ENCODE data around the gene ADAMTS10.
A peak's percentile ranks its signal among the peaks of the same experiment; 100 is the strongest.
"Not testable (repeated sequence)": the region's sequence is repeated elsewhere in the genome, so short reads cannot be mapped to it uniquely, and the experiment has no call there.

The ADAMTS10 gene

DNA sequence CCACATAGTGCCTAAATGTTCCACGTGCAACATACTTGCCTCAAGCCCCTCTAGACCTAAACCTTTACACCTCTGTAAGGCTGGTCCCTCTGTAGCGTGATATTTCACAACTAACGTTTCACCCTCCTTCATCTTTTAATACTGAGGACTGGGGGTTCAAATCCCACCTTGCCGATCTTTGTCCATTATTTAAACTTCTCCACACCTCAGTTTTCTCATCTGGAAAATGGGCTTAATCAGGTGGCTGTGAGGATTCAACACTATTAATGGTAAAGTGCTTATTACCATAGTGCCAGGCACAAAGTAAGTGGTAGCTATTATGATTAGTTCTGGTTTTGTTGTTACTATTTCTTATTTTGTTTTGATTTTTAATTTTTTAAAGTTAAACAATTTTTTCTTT, 7.5 kb upstream of the ADAMTS10 start:
- Histone ChIP-seq H3K9me3 (no peaks in the 10 kb centered on the region), H3K4me3 (ENCODE audit: low read depth, low read length) (no peak overlapping the region), H3K27me3 (0 out of 2 replicates have a peak, but pooled peaks cover 9% of the 10 kb centered on the region), H3K36me3 (no peaks in the 10 kb centered on the region), H3K4me1 (no peaks in the 10 kb centered on the region)
- TF ChIP-seq, protein P1, sequence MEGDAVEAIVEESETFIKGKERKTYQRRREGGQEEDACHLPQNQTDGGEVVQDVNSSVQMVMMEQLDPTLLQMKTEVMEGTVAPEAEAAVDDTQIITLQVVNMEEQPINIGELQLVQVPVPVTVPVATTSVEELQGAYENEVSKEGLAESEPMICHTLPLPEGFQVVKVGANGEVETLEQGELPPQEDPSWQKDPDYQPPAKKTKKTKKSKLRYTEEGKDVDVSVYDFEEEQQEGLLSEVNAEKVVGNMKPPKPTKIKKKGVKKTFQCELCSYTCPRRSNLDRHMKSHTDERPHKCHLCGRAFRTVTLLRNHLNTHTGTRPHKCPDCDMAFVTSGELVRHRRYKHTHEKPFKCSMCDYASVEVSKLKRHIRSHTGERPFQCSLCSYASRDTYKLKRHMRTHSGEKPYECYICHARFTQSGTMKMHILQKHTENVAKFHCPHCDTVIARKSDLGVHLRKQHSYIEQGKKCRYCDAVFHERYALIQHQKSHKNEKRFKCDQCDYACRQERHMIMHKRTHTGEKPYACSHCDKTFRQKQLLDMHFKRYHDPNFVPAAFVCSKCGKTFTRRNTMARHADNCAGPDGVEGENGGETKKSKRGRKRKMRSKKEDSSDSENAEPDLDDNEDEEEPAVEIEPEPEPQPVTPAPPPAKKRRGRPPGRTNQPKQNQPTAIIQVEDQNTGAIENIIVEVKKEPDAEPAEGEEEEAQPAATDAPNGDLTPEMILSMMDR (IDR thresholded peaks at IDR 0.05; ENCODE audit: low read depth, low read length): no peak
- DNase-seq: no peak

DNA sequence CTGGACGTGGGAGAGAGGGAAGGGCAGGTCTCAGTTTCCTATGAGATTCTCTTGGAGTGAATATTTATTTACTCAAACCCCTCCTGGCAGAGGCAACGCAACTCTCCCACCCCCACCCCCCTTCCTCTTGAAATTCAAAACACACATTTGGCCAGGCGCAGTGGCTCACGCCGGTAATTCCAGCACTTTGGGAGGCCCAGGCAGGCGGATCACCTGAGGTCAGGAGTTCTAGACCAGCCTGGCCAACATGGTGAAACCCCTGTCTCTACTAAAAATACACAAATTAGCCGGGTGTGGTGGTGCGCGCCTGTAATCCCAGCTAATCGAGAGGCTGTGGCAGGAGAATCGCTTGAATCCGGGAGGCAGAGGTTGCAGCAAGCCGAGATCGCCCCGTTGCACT, 6.8 kb upstream of the ADAMTS10 start:
- not testable (repeated sequence) for H3K27me3 ChIP-seq; H3K36me3 ChIP-seq; H3K4me3 ChIP-seq (ENCODE audit: low read depth, low read length); H3K9me3 ChIP-seq; DNase-seq; H3K4me1 ChIP-seq

DNA sequence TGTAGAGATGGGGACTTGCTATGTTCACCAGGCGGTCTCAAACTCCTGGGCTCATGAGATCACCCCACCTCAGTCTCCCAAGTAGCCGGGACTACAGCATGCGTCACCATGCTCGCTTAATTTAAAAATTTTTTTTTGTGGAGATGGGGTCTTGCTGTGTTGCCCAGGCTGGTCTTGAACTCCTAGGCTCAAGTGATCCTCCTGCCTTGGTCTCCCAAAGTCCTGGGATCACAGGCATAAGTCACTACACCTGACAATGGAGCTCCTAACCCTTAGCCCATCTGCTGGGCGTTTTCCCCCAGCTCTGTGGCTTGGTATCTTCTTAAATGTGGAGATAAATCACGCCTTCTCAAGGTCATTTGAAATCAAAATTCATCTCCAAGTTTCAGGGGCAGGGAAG, 6.3 kb upstream of the ADAMTS10 start:
- no peaks in the 10 kb centered on the region for H3K9me3 ChIP-seq
- 0 out of 2 replicates have a peak, but pooled peaks cover 9% of the 10 kb centered on the region for H3K27me3 ChIP-seq
- no peaks in the 10 kb centered on the region for H3K36me3 ChIP-seq
- no peaks in the 10 kb centered on the region for H3K4me1 ChIP-seq
- TF ChIP-seq, protein P1 (IDR thresholded peaks at IDR 0.05; ENCODE audit: low read depth, low read length): no peak
- H3K4me3 ChIP-seq (ENCODE audit: low read depth, low read length): no peak overlapping the region
- DNase-seq: no peak

DNA sequence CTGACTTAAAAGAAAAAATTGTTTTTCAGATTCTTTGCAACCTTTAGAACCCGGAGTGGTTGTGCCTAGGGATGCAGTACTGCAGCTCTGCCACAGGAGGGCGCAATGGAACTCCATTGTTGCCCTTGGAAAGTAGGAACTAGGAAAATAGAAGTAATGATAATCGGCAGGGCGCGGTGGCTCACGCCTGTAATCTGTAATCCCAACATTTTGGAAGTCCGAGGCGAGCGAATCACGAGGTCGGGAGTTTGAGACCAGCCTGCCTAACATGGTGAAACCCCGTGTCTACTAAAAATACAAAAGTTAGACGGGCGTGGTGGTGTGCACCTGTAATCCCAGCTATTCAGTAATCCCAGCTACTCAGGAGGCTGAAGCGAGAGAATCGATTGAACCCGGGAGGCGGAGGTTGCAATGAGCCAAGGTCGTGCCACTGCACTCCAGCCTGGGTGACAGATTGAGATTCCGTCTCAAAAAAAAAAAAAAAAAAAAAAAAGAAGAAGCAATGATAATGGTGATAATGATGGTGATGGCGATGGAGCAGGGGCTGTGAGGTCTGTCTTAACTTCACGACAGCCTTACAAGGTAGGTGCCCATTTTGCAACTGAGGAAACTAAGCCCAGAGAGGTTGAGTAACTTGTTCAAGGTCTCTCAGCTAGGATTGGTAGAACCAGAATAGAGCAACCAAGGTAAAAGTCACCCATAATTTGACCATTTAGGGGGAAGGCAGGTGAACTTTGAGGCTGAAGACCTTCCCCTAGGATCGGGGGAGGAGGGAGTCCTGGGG, 5.5 kb upstream of the ADAMTS10 start:
- no peaks in the 10 kb centered on the region for H3K4me1 ChIP-seq
- H3K9me3 ChIP-seq: no peaks in the 10 kb centered on the region
- TF ChIP-seq, protein P1 (IDR thresholded peaks at IDR 0.05; ENCODE audit: low read depth, low read length): peak; percentile 91
- H3K4me3 ChIP-seq (ENCODE audit: low read depth, low read length): no peak overlapping the region
- 0 out of 2 replicates have a peak, but pooled peaks cover 9% of the 10 kb centered on the region for H3K27me3 ChIP-seq
- DNase-seq: peak; percentile 37
- no peaks in the 10 kb centered on the region for H3K36me3 ChIP-seq

DNA sequence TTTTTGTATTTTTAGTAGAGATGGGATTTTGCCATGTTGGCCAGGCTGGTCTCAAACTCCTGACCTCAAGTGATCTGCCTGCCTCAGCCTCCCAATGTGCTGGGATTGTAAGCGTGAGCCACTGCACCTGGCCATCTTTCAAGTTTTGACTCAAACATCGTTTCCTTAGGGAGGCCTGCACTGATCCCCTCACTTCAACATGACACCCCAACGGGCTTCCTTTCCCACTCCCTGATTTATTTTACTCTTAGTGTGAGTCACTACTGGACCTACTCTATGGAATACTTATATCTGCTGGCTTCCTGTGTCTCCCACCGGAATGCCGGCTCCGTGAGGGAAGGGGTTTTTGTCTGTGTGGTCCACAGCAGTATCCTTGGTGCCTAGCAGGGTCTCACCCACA, 4.5 kb upstream of the ADAMTS10 start:
- Histone ChIP-seq H3K27me3 (peaks cover 12% of the 10 kb centered on the region), H3K4me1 (no peaks in the 10 kb centered on the region), H3K4me3 (ENCODE audit: low read depth, low read length) (no peak overlapping the region), H3K9me3 (no peaks in the 10 kb centered on the region), H3K36me3 (no peaks in the 10 kb centered on the region)
- DNase-seq: no peak
- TF ChIP-seq, protein P1 (IDR thresholded peaks at IDR 0.05; ENCODE audit: low read depth, low read length): no peak

DNA sequence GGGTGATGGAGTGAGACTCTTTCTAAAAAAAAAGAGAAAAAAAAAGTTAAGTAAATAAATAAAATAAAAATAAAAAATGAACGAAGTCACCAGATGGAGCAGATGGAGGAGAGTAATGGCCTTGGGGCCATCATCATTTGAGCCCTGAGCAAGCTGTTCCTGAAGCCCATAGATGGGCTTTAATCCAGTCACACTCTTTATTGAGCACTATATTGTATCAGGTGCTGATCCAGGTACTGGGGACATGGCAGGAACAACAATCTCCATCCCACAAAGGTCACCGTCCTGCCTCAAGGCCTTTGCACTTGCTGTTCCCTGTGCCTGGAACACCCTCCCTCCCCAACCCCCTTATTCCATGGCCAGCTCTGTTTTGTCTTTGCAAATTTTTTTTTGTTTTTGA, 3.9 kb upstream of the ADAMTS10 start:
- peaks cover 17% of the 10 kb centered on the region for H3K27me3 ChIP-seq
- no peaks in the 10 kb centered on the region for H3K36me3 ChIP-seq
- DNase-seq: no peak
- no peaks in the 10 kb centered on the region for H3K9me3 ChIP-seq
- TF ChIP-seq, protein P1 (IDR thresholded peaks at IDR 0.05; ENCODE audit: low read depth, low read length): no peak
- no peaks in the 10 kb centered on the region for H3K4me1 ChIP-seq
- no peak overlapping the region for H3K4me3 ChIP-seq (ENCODE audit: low read depth, low read length)

All from BE2C (cell line).